ENCODE results near the gene KCNK13.

Gene KCNK13

GRCh38 chr14:90137807-90138206, 76.0 kb downstream of the KCNK13 start:
- no peak for DNase-seq

- DNase-seq = no peak
Measured at GRCh38 chr14:90139199-90139598, 77.4 kb downstream of the KCNK13 start.

- no peak for DNase-seq
Measured at GRCh38 chr14:90140298-90140955, 78.6 kb downstream of the KCNK13 start.

- DNase-seq = no peak
Measured at GRCh38 chr14:90140956-90141316, 79.1 kb downstream of the KCNK13 start.

- no peak for DNase-seq
Measured at GRCh38 chr14:90153429-90153828, 91.6 kb downstream of the KCNK13 start.

- DNase-seq = no peak
Measured at GRCh38 chr14:90154110-90154509, 92.3 kb downstream of the KCNK13 start.

- no peak for DNase-seq
Measured at GRCh38 chr14:90159146-90159545, 97.4 kb downstream of the KCNK13 start.

- DNase-seq = no peak
Measured at GRCh38 chr14:90159688-90160087, 97.9 kb downstream of the KCNK13 start.

- DNase-seq = no peak
Measured at GRCh38 chr14:90161129-90161528, 99.3 kb downstream of the KCNK13 start.

- DNase-seq = no peak
Measured at GRCh38 chr14:90168425-90169105, 106.8 kb downstream of the KCNK13 start.

- no peak for DNase-seq
Measured at GRCh38 chr14:90175631-90176030, 113.8 kb downstream of the KCNK13 start.

- no peak for DNase-seq
Measured at GRCh38 chr14:90177539-90178189, 115.9 kb downstream of the KCNK13 start.

- DNase-seq = no peak
Measured at GRCh38 chr14:90179357-90179756, 117.6 kb downstream of the KCNK13 start.

- no peak for DNase-seq
Measured at GRCh38 chr14:90179809-90180779, 118.3 kb downstream of the KCNK13 start.

GRCh38 chr14:90184094-90184493, 122.3 kb downstream of the KCNK13 start:
- no peak for DNase-seq

- DNase-seq = no peak
Measured at GRCh38 chr14:90184571-90185266, 122.9 kb downstream of the KCNK13 start.

- no peak for DNase-seq
Measured at GRCh38 chr14:90188588-90188987, 126.8 kb downstream of the KCNK13 start.

GRCh38 chr14:90191154-90191553, 129.4 kb downstream of the KCNK13 start:
- DNase-seq = no peak

- no peak for DNase-seq
Measured at GRCh38 chr14:90191585-90191984, 129.8 kb downstream of the KCNK13 start.

GRCh38 chr14:90193925-90194324, 132.1 kb downstream of the KCNK13 start:
- DNase-seq = no peak

GRCh38 chr14:90194706-90195105, 132.9 kb downstream of the KCNK13 start:
- no peak for DNase-seq

- DNase-seq = no peak
Measured at GRCh38 chr14:90198541-90199060, 136.8 kb downstream of the KCNK13 start.
